Pancreas (tissue), 10 donors: Measurements from ENCODE around the gene NF1. TPM values are rescaled to one million over a fixed set of nuclear protein-coding genes. Genes with fewer than 3 reads are reported as not detected.

ENCODE experiments used
- ATAC-seq, 4 donors: fragments of 200-7000 bp; cut with Tn5 transposase; one replicate each; pipeline versions ENCODE4 v1.8.0 to v1.9.1; 2020; ENCODE audit warnings: mild to moderate bottlenecking in 4 of 4, moderate library complexity in 4 of 4
- DNase-seq, 6 donors: peaks; one replicate each; pipeline ENCODE4 v3.0.0-alpha.2; 2020
- FAIRE-seq: peaks from 2 replicates; lab custom pipeline; 2012; peaks lifted over from hg19 to GRCh38; lab: Jason Lieb, UNC
- H3K27ac ChIP-seq, 4 donors: fragments of 200-600 bp; sonication (generic); 1 replicate in 3 of 4; 2 replicates in 1 of 4; pipeline versions ENCODE4 v1.5.0 to v1.8.0; 2020
- H3K27me3 ChIP-seq, 4 donors: fragments of 200-600 bp; one replicate each; pipeline ENCODE4 v1.8.0; 2021
- H3K36me3 ChIP-seq, 3 donors: fragments of 200-600 bp; sonication (generic) in 1 of 3; one replicate each; pipeline versions ENCODE4 v1.5.0 to v1.8.0; 2020 to 2021
- H3K4me1 ChIP-seq, 3 donors: fragments of 200-600 bp; one replicate each; pipeline ENCODE4 v1.8.0; 2021
- H3K4me3 ChIP-seq, 4 donors: fragments of 200-600 bp; sonication (generic) in 2 of 4; one replicate each; pipeline versions ENCODE4 v1.5.0 to v1.8.0; 2020 to 2021
- H3K9me3 ChIP-seq, 4 donors: fragments of 200-600 bp; one replicate each; pipeline ENCODE4 v1.8.0; 2021
- CTCF ChIP-seq, 4 donors: fragments of 200-600 bp; sonication (generic) in 3 of 4; IDR thresholded peaks; one replicate each; pipeline versions ENCODE4 v1.5.0 to v1.8.0; 2021; ENCODE audit warnings: antibody characterized with exemption in 4 of 4
- WGBS, 2 donors: extraction: QIAGEN DNeasy Blood & Tissue Kit; methylation state at CpG; one replicate each; pipeline ENCODE4 v1.1.7; 2013; 5-methylcytosine and 5-hydroxymethylcytosine counted together
- intact Hi-C, 3 donors: fragments of 100-400 bp; cut with DNase I; formaldehyde crosslinking; loops; one replicate each; pipeline versions ENCODE4 v1.11.1 to v1.14.2; 2022
- polyA plus RNA-seq, 2 donors: library from polyadenylated mRNA; stranded (reverse); fragments of 200-250 nt; gene quantifications; one replicate each; pipeline ENCODE4 v1.2.3, GENCODE V29; 2013
- total RNA-seq, 6 donors: library from RNA; stranded (reverse); fragmentation: NEBNext Ultra II Directional in 4 of 6; extraction: Animal tissue kit (Norgen Biotek cat#: 25700) in 4 of 6; gene quantifications; one replicate each; pipeline versions ENCODE4 v1.2.1 to v1.2.4, GENCODE V29; 2021 to 2023
- donor health status: healthy with polysubstance abuse.
- donor health status: DM: no; HTN: no; CAD: no; lungs with moderate emphysema.
- donor health status: DM: no; HTN: no; CAD: no.
- donor health status: control.
- donor health status: control.
- donor health status: Bipolar disorder and iron deficiency.
- donor health status: DM: yes; HTN: yes; CAD: no.
- donor health status: DM: no; HTN: no; CAD: no.
- donor health status: DM: no; HTN: no; CAD: no.
- donor health status: DM: yes; HTN: yes; CAD: no.

The NF1 gene
- total and polyA plus RNA-seq, 8 donors, result 6.6 to 38.4 (median 27.8) TPM

GRCh38 chr17:31369266-31369665, 274.5 kb downstream of the NF1 start:
- ATAC-seq (no peak), FAIRE-seq (no peak), DNase-seq (no peak)
- Histone ChIP-seq H3K4me1 (peaks cover 0 to 6% (median 0%) of the 10 kb centered on the region in 3 donors), H3K9me3 (no peaks in the 10 kb centered on the region), H3K27me3 (no peaks in the 10 kb centered on the region), H3K4me3 (no peak overlapping the region), H3K27ac (no peak overlapping the region), H3K36me3 (peaks cover 0 to 14% (median 0%) of the 10 kb centered on the region in 3 donors)
- TF ChIP-seq CTCF (IDR thresholded peaks at IDR 0.05), result no peak
- intact Hi-C loops, result no loop called here

GRCh38 chr17:31371511-31372097, 276.8 kb downstream of the NF1 start:
- WGBS, 2 donors, result 64 to 70% methylated on average over 4 of the region's 4 CpGs
- no peak for FAIRE-seq
- Histone ChIP-seq H3K27ac (no peak overlapping the region), H3K9me3 (no peaks in the 10 kb centered on the region), H3K4me1 (peaks cover 0 to 6% (median 0%) of the 10 kb centered on the region in 3 donors), H3K4me3 (no peak overlapping the region), H3K27me3 (no peaks in the 10 kb centered on the region), H3K36me3 (peaks cover 0 to 17% (median 0%) of the 10 kb centered on the region in 3 donors)
- ATAC-seq, result no peak
- no peak for DNase-seq
- intact Hi-C loops, result no loop called here
- no peak for TF ChIP-seq CTCF (IDR thresholded peaks at IDR 0.05)

- H3K36me3 ChIP-seq, result peaks cover 0 to 17% (median 0%) of the 10 kb centered on the region in 3 donors
- peak in 3 of 4 donors; percentile 76 to 90 (median 89) for ATAC-seq
- peak in 2 of 4 donors; percentile 18 to 19 for TF ChIP-seq CTCF (IDR thresholded peaks at IDR 0.05)
- H3K4me1 ChIP-seq, result peaks cover 0 to 6% (median 0%) of the 10 kb centered on the region in 3 donors
- WGBS, 2 donors, result 89 to 90% methylated on average over 10 of the region's 10 CpGs
- no peaks in the 10 kb centered on the region for H3K9me3 ChIP-seq
- peak; percentile 5 for FAIRE-seq
- intact Hi-C loops, result no loop called here
- H3K4me3 ChIP-seq, result no peak overlapping the region
- DNase-seq, result no peak
- no peaks in the 10 kb centered on the region for H3K27me3 ChIP-seq
- no peak overlapping the region for H3K27ac ChIP-seq
Observed at GRCh38 chr17:31373150-31374093, 278.6 kb downstream of the NF1 start.

GRCh38 chr17:31374094-31374447, 279.3 kb downstream of the NF1 start:
- intact Hi-C loops, result no loop called here

More at GRCh38 chr17:31374094-31374447, 279.3 kb downstream of the NF1 start:
- FAIRE-seq (no peak), ATAC-seq (peak in 2 of 4 donors; percentile 19 to 45), DNase-seq (no peak)
- Histone ChIP-seq H3K27me3 (no peaks in the 10 kb centered on the region), H3K27ac (no peak overlapping the region), H3K4me3 (no peak overlapping the region), H3K4me1 (peaks cover 0 to 6% (median 0%) of the 10 kb centered on the region in 3 donors), H3K36me3 (peaks cover 0 to 17% (median 0%) of the 10 kb centered on the region in 3 donors), H3K9me3 (no peaks in the 10 kb centered on the region)
- no peak for TF ChIP-seq CTCF (IDR thresholded peaks at IDR 0.05)
- WGBS, 2 donors, result 83 to 86% methylated on average over 6 of the region's 6 CpGs
